GM13977 (cell line): ENCODE measurements around the gene ACIN1.

Experiments
- DNase-seq: peaks from one replicate; pipeline ENCODE4 v3.0.0; 2012; ENCODE audit warnings: low spot score
- in situ Hi-C: fragments of 300-500 bp; cut with MboI; formaldehyde crosslinking; loops from one replicate; pipeline ENCODE4 v1.12.0; 2022; ENCODE audit warnings: low sequenced_read_pairs, low pct_unique_long_range_greater_than_20kb, mixed read lengths, inconsistent platforms; ENCODE audit not compliant: unreplicated experiment
- TF ChIP-seq, protein P1 (sequence below): IDR thresholded peaks from 2 replicates; pipeline ENCODE4 v1.5.1; 2012; ENCODE audit warnings: mild to moderate bottlenecking, control low read depth; ENCODE audit not compliant: insufficient read depth; ENCODE audit errors: extremely low read depth, missing control alignments

The ACIN1 gene

DNA sequence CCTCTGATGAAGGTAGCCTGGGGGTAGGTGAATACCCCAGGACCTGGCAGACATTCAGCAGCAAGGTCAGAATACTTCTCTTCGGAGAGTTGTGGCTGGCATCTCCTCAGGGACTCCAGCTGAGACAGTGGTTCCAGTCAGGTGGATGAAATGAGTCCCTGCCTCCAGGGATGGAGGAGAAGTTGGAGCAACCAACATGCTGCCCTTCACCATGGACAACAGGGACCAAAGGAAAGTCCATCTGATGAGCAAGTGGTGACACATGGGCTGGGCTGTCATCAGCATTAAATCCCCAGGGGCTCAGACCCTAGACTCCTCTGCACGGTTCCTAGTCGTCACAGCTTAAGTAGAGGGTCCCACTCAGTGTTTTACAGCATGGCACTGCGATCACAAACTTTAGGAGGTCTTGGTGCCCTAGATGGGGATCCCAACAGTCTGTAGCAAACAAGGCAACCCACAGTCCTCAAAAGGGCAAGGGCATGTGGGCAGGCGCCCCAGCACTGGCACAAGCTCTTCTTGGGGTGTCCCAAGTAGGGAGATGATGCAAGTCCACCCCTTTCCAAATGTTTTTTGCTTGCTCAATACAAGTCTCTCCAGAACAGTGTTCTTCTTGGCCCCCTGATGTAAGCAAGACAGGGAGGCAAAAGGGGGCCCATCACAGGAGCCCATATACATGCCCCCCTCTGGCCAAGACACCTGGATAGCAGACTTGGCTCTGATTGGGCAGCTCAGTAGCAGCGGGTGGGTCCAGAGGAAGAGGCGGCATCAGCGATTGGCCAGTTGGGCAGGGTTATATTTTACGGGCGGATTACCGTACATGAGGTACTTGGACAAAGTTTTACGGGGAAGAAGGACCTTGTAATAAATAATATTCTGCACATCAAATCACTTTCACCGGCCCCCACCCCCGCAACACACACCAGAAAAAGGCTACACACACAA is 26.8 kb downstream of the ACIN1 start:
- in situ Hi-C loops, result no loop called here
- DNase-seq, result peak; percentile 20
- TF ChIP-seq, protein P1, sequence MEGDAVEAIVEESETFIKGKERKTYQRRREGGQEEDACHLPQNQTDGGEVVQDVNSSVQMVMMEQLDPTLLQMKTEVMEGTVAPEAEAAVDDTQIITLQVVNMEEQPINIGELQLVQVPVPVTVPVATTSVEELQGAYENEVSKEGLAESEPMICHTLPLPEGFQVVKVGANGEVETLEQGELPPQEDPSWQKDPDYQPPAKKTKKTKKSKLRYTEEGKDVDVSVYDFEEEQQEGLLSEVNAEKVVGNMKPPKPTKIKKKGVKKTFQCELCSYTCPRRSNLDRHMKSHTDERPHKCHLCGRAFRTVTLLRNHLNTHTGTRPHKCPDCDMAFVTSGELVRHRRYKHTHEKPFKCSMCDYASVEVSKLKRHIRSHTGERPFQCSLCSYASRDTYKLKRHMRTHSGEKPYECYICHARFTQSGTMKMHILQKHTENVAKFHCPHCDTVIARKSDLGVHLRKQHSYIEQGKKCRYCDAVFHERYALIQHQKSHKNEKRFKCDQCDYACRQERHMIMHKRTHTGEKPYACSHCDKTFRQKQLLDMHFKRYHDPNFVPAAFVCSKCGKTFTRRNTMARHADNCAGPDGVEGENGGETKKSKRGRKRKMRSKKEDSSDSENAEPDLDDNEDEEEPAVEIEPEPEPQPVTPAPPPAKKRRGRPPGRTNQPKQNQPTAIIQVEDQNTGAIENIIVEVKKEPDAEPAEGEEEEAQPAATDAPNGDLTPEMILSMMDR, result no peak

DNA sequence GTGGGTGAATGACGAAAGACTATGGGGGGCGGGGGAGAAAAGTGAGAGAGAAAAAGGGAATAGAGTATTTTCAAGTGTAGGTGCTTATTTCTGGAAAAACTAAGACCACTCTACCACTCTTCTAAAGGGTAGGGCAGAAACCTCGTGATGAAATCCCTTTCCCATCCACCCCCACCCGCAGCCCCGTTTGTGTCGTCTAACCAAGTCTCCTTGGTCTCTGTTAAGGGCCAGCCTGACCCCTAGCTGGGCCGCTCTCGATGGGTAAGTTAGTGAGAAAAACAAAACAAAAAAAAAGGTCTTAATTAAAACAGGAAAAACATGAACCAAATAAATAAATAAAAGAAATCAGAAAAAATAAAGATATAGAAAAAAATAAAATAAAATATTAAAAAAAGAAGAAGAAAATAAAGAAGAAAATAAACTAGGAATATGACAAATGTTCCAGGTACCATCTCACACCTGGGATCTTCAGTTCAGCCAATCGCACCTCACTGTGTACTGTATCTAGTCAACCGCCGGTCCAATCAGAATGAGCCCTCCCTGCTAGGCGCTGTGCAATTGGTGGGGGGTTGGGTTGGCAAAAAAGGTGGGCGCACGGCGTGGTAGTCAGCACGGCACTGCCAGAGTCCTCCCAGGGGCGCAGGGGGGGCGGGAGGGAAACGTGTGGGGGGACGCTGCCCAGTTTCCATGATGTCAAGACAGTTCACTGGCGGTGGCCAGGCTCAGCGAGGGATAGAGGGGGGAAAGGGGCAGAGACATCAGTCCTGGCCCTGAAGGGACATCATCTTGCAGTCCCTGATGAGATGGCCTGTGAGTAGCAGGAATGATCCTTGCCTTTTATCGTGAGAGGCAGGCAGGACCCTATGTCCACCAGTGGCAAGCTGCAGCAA is 27.8 kb downstream of the ACIN1 start:
- in situ Hi-C loops, result no loop called here
- TF ChIP-seq, protein P1, result no peak
- peak; percentile 7 for DNase-seq

DNA sequence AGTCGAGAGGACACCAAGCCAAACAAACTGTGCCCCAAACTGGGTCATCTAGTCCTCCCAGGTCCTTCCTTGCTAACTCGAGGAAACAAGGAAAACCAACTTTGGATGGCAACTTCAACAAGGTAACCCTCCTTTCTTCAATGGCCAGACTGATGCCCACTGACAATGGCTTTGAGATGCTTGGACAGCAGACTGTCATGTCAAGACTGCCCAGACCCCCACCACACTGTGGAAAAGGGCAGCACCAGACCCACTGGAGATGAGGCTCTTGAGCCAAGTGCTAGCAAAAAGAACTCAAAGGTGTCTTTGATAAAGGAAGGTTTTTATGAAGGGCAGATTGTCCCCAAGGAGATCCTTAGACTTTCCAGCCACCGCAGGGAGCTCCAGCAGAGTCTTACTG is 28.6 kb downstream of the ACIN1 start:
- peak; percentile 4 for DNase-seq
- TF ChIP-seq, protein P1, result no peak
- in situ Hi-C loops, result no loop called here

DNA sequence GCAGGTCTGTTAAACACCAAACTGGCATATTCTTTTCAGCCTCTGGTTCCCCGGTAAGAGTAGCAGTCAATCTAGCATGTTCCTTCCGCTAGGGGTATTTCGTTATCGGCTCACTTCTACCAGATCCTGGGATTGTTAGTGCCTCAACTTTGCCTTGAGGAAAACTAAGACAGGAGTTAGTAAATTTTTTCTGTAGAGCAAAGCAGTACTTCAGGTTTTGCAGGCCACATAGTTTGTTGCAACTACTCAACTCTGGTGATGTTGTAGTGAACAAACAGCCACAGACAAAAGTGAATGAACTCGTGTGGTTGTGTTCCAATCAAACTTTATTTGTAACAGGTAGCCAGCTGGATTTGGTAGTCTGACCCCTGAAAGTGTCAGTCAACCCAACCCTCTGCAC is 31.3 kb downstream of the ACIN1 start:
- TF ChIP-seq, protein P1, result no peak
- in situ Hi-C loops, result no loop called here
- DNase-seq, result no peak

DNA sequence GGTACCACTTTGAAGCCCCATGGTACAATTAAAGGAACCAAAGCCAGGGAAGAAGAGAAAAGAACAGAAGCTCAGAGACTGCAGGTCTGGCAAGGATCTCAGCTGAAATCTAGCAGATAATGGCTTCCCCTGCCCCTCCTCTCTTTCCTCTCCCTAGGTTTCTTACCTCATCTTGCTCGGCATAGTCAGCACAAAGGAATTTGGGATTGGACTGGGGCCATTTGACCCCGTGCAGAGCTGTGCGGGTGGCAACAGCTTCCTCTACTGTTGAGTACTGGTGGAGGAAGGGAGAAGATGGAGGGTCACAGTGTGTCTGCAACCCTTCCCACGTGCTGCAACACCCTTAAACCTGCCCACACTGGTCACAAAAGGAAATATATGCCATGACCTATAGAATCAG is 32.9 kb downstream of the ACIN1 start:
- no peak for DNase-seq
- TF ChIP-seq, protein P1, result no peak
- in situ Hi-C loops, result no loop called here

DNA sequence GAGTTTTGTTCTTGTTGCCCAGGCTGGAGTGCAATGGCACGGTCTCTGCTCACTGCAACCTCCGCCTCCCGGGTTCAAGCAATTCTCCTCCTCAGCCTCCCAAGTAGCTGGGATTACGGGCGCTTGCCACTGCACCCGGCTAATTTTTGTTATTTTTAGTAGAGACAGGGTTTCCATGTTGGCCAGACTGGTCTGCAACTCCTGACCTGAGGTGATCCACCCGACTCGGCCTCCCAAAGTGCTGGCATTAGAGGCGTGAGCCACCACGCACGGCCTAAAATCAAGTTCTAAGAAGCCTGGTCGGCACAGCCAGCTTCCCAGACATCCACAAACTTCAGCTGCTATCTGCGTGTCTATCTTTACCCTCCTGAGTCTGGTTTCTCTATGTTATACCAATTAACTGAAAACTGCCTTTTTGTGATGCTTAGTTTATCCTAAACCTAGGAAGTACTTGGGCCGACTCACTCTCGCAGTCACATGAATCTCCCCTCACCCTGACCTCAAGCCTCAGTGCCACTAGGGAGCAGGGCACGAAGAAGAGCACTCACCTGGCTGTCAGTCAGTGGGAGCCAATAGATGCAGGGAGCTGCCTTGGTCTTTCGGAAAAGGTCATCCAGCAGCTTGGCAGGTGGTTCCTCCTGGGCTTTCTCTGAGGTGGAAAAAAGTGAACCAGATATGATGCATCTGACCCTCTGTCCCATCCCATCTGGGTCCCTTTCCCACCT is 34.2 kb downstream of the ACIN1 start:
- TF ChIP-seq, protein P1, result no peak
- DNase-seq, result no peak
- in situ Hi-C loops, result no loop called here
